Natural killer cell (primary cell): ENCODE data around the gene DNAI2. TPM values are rescaled to one million over a fixed set of nuclear protein-coding genes. Genes with fewer than 3 reads are reported as not detected.

ENCODE experiments used
- ATAC-seq, 3 donors: fragments of 150-1000 bp in 2 of 3; fragments of 200-7000 bp in 1 of 3; cut with Tn5 transposase; 1 replicate in 1 of 3; 2 replicates in 2 of 3; pipeline ENCODE4 v1.10.0; 2021; ENCODE audit warnings: mild to moderate bottlenecking in 2 of 3, moderate library complexity in 2 of 3
- DNase-seq, 2 donors: peaks; one replicate each; pipeline versions ENCODE4 v3.0.0 to v3.0.0-alpha.2; 2013 to 2021; ENCODE audit warnings: mixed read lengths in 1 of 2
- H3K27ac ChIP-seq: one replicate; pipeline ENCODE4 v1.5.1; 2013; ENCODE audit warnings: mild to moderate bottlenecking, low read length
- H3K27me3 ChIP-seq: one replicate; pipeline ENCODE4 v1.6.1; 2013; ENCODE audit warnings: low read length; ENCODE audit not compliant: control insufficient read depth, insufficient read depth
- H3K36me3 ChIP-seq: one replicate; pipeline ENCODE4 v1.6.1; 2013; ENCODE audit warnings: low read length; ENCODE audit not compliant: control insufficient read depth, insufficient read depth
- H3K4me1 ChIP-seq: one replicate; pipeline ENCODE4 v1.6.1; 2013; ENCODE audit warnings: low read length; ENCODE audit not compliant: control insufficient read depth, insufficient read depth
- H3K4me3 ChIP-seq: one replicate; pipeline ENCODE4 v1.5.1; 2013; ENCODE audit warnings: low read length
- H3K9me3 ChIP-seq: one replicate; pipeline ENCODE4 v1.6.1; 2013; ENCODE audit warnings: low read length; ENCODE audit not compliant: control insufficient read depth, insufficient read depth
- H3K27ac Mint-ChIP-seq, 2 donors: one replicate each; pipeline ENCODE4 v1.8.0; 2022; ENCODE audit warnings: mild to moderate bottlenecking in 2 of 2, mixed read lengths in 2 of 2, moderate library complexity in 1 of 2
- H3K27me3 Mint-ChIP-seq, 2 donors: one replicate each; pipeline ENCODE4 v1.8.0; 2022; ENCODE audit warnings: low read depth in 2 of 2, mixed read lengths in 2 of 2
- H3K36me3 Mint-ChIP-seq: one replicate; pipeline ENCODE4 v1.8.0; 2022; ENCODE audit warnings: mixed read lengths
- H3K4me1 Mint-ChIP-seq, 2 donors: one replicate each; pipeline ENCODE4 v1.8.0; 2022; ENCODE audit warnings: mixed read lengths in 2 of 2
- H3K4me3 Mint-ChIP-seq: one replicate; pipeline ENCODE4 v1.8.0; 2022; ENCODE audit warnings: mild to moderate bottlenecking, moderate library complexity, mixed read lengths
- H3K9me3 Mint-ChIP-seq, 2 donors: one replicate each; pipeline ENCODE4 v1.8.0; 2022; ENCODE audit warnings: mixed read lengths in 2 of 2
- WGBS: methylation state at CpG from one replicate; pipeline ENCODE4 v1.1.7; 2013; ENCODE audit warnings: missing lambda C conversion rate; ENCODE audit not compliant: insufficient coverage; 5-methylcytosine and 5-hydroxymethylcytosine counted together
- intact Hi-C: fragments of 100-400 bp; cut with micrococcal nuclease; formaldehyde crosslinking; loops from one replicate; pipeline ENCODE4 v1.14.2; 2022
- total RNA-seq, 4 donors: library from RNA; stranded (reverse); fragments of 120-200 nt in 1 of 4; gene quantifications; one replicate each; pipeline versions ENCODE4 v1.2.3 to v1.2.4, GENCODE V29; 2013 to 2022
- TF ChIP-seq, protein P1 (sequence below): fragments of 200-600 bp; IDR thresholded peaks from one replicate; pipeline ENCODE4 v1.8.0; 2022; ENCODE audit warnings: antibody characterized with exemption

DNAI2 gene
- total RNA-seq, 3 donors from 2014 or later (not counting 1 experiment from before 2014, with no cell fraction given) = 0.35 to 1.8 (median 1.2) TPM

DNA sequence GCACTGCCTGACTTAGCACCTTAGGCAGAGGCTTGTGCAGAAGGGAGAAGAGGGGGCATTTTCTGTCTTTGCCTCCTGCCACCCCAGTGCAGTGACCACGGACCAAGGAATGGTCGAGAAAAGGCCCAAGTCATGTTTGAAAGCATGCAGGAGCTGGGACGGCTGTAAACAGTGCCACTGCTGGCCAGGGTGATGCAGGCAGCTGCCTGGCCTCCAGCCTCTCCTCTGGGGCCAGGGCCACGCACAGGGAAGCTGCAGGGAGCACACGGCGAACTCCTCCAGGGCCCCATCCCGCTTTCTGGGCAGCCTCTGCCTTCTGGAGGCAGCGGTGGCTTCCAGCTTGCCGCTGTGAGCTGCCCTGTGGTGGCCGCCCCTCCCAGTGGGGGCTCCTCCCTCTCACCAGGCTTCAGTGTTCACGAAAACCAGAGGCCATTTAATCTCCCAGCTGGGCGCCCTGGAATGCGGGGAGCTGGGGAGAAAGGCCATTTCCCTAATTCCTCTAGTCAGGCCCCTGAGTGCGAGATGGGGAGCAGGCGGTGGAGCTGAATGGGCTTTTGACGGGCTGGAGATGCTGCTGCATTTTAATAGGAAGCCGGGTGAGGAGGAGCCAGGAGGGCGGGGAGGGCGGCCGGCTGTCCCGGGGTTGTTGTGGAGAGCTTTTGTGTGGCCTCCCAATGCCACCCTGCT lies 28.7 kb upstream of the DNAI2 start:
- intact Hi-C loops = no loop called here
- no peaks in the 10 kb centered on the region for H3K9me3 Mint-ChIP-seq
- no peaks in the 10 kb centered on the region for H3K36me3 ChIP-seq
- H3K36me3 Mint-ChIP-seq = no peaks in the 10 kb centered on the region
- H3K4me3 ChIP-seq = no peak overlapping the region
- ATAC-seq = no peak
- DNase-seq = no peak
- H3K27me3 Mint-ChIP-seq = no peaks in the 10 kb centered on the region
- H3K4me1 ChIP-seq = no peaks in the 10 kb centered on the region
- H3K9me3 ChIP-seq = no peaks in the 10 kb centered on the region
- H3K27ac Mint-ChIP-seq = no peak overlapping the region
- TF ChIP-seq, protein P1, sequence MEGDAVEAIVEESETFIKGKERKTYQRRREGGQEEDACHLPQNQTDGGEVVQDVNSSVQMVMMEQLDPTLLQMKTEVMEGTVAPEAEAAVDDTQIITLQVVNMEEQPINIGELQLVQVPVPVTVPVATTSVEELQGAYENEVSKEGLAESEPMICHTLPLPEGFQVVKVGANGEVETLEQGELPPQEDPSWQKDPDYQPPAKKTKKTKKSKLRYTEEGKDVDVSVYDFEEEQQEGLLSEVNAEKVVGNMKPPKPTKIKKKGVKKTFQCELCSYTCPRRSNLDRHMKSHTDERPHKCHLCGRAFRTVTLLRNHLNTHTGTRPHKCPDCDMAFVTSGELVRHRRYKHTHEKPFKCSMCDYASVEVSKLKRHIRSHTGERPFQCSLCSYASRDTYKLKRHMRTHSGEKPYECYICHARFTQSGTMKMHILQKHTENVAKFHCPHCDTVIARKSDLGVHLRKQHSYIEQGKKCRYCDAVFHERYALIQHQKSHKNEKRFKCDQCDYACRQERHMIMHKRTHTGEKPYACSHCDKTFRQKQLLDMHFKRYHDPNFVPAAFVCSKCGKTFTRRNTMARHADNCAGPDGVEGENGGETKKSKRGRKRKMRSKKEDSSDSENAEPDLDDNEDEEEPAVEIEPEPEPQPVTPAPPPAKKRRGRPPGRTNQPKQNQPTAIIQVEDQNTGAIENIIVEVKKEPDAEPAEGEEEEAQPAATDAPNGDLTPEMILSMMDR = no peak
- peaks cover 0 to 6% of the 10 kb centered on the region in 2 donors for H3K4me1 Mint-ChIP-seq
- no peak overlapping the region for H3K4me3 Mint-ChIP-seq
- WGBS = 90% methylated on average over 20 of the region's 21 CpGs
- no peaks in the 10 kb centered on the region for H3K27me3 ChIP-seq
- no peak overlapping the region for H3K27ac ChIP-seq

DNA sequence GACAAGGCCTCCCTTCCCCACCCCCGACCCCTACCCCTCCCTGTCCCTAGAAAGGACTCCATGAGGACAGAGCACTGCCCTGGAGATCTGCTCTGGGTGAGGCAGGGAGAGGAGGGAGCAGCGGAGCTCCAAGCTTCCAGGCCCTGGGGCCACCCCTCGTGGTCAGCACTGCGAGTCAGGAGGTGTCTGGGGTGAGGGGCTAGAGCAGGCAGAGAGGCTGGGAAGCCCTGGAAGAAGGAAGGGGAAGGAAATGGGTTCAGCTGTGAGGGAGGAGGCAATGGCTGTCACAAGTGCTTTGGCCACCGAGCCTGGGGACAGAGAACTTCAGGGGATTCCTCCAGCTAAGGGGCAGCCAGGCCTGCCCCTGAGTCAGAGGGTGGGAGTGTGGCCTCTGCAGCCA lies 28.2 kb upstream of the DNAI2 start:
- Mint-ChIP-seq H3K27me3 (no peaks in the 10 kb centered on the region), H3K9me3 (no peaks in the 10 kb centered on the region), H3K27ac (no peak overlapping the region), H3K4me3 (no peak overlapping the region), H3K36me3 (no peaks in the 10 kb centered on the region), H3K4me1 (peaks cover 0 to 6% of the 10 kb centered on the region in 2 donors)
- DNase-seq (no peak), ATAC-seq (no peak)
- Histone ChIP-seq H3K36me3 (no peaks in the 10 kb centered on the region), H3K9me3 (no peaks in the 10 kb centered on the region), H3K27ac (no peak overlapping the region), H3K27me3 (no peaks in the 10 kb centered on the region), H3K4me3 (no peak overlapping the region), H3K4me1 (no peaks in the 10 kb centered on the region)
- WGBS = 57% methylated on average over 4 of the region's 5 CpGs
- intact Hi-C loops = no loop called here
- TF ChIP-seq, protein P1 = no peak

DNA sequence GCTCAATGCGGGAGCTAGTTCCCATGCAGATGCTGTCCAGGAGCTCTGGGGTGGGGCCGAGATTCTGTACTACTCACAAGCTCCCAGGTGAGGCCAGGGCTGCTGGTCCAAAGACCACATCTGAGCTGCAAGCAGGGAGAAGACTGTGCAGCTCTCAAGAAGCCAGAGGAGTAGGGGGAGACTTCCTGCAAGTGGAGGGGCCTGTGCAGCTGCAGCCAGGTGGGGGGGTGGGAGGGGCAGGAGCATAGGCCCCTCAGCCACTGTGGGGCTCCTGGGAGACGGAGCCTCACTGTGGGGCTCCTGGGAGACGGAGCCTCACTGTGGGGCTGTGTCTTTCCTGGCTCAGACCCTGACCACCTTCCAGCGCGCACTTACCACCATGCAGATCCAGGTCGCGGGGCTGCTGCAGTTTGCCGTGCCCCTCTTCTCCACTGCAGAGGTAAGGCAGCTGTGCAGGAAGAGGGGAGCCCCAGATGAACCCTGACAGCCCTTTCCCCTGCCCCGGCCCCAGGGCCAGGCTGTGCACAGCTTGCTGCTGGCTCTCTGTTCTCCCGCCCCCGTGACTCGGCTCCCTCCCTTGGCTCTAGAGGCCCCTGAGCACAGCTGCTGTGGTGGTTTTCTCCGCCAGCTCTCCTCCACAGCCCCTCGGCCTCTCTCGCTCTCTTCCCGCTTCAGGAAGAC lies 24.3 kb upstream of the DNAI2 start:
- no peaks in the 10 kb centered on the region for H3K4me1 ChIP-seq
- ATAC-seq (no peak), DNase-seq (no peak)
- TF ChIP-seq, protein P1 = no peak
- no peak overlapping the region for H3K27ac ChIP-seq
- H3K4me3 Mint-ChIP-seq = no peak overlapping the region
- H3K9me3 Mint-ChIP-seq = no peaks in the 10 kb centered on the region
- H3K27me3 ChIP-seq = no peaks in the 10 kb centered on the region
- no peaks in the 10 kb centered on the region for H3K36me3 Mint-ChIP-seq
- intact Hi-C loops = no loop called here
- H3K4me3 ChIP-seq = no peak overlapping the region
- H3K27me3 Mint-ChIP-seq = no peaks in the 10 kb centered on the region
- WGBS = 49% methylated on average over 16 of the region's 17 CpGs
- peaks cover 0 to 6% of the 10 kb centered on the region in 2 donors for H3K4me1 Mint-ChIP-seq
- H3K36me3 ChIP-seq = no peaks in the 10 kb centered on the region
- no peak overlapping the region for H3K27ac Mint-ChIP-seq
- no peaks in the 10 kb centered on the region for H3K9me3 ChIP-seq
